Vagina (tissue), 2 donors: ENCODE measurements around the gene SPOCK1.

Source experiments
- CTCF ChIP-seq, 3 experiments: fragments of 450-650 bp in 2 of 3; fragments of 200-600 bp in 1 of 3; sonication (generic) in 1 of 3; IDR thresholded peaks; one replicate each; pipeline ENCODE4 v1.5.1; 2017 to 2019; ENCODE audit warnings: antibody characterized with exemption in 3 of 3, mild to moderate bottlenecking in 2 of 3, moderate library complexity in 2 of 3
- POLR2A ChIP-seq, 2 donors: fragments of 450-650 bp; IDR thresholded peaks; one replicate each; pipeline ENCODE4 v1.6.1; 2017; ENCODE audit warnings: antibody characterized with exemption in 2 of 2, mild to moderate bottlenecking in 2 of 2, moderate library complexity in 2 of 2
- POLR2AphosphoS5 ChIP-seq, 2 donors: sonication (generic); formaldehyde crosslinking; IDR thresholded peaks; one replicate each; pipeline ENCODE4 v1.9.0; 2017; ENCODE audit warnings: antibody characterized with exemption in 2 of 2, mild to moderate bottlenecking in 2 of 2, low read depth in 1 of 2; ENCODE audit not compliant: insufficient read depth in 1 of 2

GRCh38 chr5:137502632-137503031 lies 3.5 kb upstream of the SPOCK1 start:
- TF ChIP-seq CTCF (IDR thresholded peaks at IDR 0.05) (no peak), POLR2A (IDR thresholded peaks at IDR 0.05) (no peak), POLR2AphosphoS5 (IDR thresholded peaks at IDR 0.05; ENCODE audit: insufficient read depth in 1 of 2, low read depth in 1 of 2) (no peak)
